Ammon's horn (tissue), 1 donor: ENCODE measurements around the gene C1QTNF9B.
"Not testable (repeated sequence)": the region's sequence is repeated elsewhere in the genome, so short reads cannot be mapped to it uniquely, and the experiment has no call there.

Source experiments
- DNase-seq: peaks from one replicate; pipeline ENCODE4 v3.0.0-alpha.2; 2016; ENCODE audit warnings: low spot score

Gene C1QTNF9B

DNA sequence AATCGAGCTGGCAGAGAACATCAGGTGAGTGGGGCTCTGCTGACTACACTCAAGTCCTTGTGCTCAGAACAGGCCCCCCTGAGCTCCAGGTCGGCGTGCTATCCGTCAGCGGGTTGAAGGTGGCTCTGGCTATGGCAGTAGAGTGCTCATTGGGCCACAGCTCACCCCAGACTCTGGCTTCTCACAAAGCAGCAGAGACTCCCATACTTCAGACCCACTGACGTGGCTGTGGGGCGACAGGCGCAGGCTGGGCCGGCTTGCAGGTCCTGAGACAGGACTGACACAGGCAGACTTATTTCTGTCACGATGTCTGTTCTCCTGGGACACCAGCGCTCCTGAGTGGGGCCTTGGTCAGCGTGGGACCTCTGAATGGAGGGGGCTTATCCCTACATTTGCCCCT is 2.6 kb downstream of the C1QTNF9B start:
- DNase-seq = not testable (repeated sequence)

DNA sequence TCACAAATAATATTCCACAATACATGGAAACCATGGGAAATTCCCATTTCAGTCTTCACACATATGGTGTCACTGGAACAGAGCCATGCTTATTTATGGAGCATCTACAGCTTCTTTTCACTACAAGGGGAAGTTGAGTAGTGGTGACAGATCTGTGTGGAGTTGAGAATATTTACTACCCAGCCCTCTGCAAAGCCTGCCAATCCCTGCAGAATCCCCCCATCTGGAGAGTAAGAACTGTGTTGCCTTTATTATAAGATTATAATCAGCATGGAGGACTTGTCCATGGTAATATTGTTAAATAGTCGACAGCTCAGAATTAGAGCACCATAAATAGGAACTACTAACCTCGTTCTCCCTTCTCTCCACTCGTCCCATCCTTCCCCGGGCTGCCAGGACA is 3.5 kb downstream of the C1QTNF9B start:
- not testable (repeated sequence) for DNase-seq

DNA sequence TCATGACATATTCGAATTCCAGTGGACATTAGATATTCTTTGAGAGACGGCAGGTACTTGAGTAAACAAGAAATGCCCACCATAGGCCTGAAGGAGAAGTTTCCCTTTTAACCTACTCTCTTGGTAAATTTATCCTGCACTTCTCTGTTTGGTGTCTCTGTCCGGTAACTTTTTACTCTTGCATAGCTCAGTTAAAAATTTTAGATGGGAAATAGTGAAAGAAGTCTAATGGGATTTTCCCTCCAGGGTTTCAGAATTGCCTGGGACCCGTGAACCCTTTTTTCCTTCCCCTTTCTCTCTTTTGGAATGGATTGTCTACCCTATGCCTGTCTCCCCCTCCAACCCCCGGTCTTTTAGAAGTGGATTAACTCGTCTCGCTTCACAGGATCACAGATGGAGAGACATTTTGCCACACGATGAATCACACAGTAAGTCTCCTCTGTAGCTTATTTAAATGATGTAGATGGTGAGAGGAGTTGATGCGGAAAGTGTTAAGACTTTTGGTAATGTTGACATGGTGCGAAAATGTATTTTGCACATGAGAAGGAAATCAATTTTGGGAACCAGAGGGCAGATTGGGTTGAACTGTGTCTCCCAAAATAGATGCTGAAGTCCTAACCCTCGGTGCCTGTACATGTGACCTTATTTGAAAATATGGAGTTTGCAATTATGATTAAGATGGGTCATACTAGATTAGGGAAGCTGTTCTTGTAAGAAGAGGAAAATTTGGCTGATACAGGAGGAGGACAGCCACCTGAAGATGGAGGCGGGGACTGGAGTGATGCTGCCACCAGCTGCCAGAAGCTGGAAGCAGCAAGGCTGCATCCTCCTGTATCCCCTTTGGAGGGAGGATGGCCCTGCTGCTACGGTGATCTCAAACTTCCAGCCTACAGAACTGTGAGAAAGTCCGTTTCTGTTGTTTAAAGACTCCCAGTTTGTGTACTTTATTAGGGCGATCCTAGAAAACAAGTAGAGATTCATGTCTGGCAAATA is 7.4 kb downstream of the C1QTNF9B start:
- DNase-seq = peak; percentile 63

DNA sequence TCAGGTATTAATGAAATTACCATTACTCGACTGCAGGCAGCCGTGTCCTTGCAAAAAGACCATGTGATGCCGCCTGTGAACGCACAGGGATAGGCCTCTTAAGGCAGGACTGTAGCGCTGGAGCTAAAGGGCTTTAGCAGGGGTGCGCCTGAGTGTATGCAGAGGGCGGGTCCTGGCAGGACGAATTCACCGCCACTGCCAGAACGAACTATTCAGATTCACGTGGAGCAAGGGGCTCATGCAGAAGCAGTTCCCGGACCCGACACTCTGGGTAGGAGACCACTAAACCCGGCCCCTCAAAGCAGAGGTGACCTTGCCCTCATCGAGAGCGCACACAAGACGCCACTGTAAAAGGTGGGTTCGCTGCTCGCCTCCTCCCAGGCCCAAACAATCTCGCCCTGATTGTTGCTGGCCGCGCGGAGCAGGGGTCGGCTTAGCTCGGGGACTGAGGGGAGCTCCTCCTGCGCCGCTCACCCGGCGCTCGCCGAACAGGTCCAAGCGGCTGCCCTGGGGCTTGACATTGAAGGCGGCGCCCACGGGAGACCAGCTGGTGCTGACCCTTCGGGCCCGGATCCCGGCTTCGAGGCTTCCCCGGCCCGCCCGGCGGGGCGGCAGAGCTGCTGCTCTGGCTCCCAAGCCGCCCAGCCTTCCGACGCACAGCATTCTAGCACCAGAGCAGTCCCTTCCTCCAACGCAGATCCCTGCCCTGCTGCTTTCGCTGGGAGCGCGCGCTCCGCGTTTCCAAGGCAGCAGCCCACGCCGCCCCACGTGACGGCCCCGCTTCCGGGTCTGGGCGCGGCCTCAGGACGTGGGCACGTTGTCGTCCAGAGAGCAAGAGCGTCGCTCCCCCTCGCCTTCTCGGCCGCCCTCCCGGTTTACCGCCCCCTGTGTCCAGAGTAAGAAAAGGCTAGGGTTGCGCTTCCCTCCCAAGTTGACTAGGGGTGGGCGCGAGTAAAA is 8.4 kb downstream of the C1QTNF9B start, which contains the start of gene MIPEP:
MIPEP (minus strand) TSS at position 743 of the 957 bp plus-strand sequence; CDS start at position 663, 80 bp downstream.
- DNase-seq = peak; percentile 98

DNA sequence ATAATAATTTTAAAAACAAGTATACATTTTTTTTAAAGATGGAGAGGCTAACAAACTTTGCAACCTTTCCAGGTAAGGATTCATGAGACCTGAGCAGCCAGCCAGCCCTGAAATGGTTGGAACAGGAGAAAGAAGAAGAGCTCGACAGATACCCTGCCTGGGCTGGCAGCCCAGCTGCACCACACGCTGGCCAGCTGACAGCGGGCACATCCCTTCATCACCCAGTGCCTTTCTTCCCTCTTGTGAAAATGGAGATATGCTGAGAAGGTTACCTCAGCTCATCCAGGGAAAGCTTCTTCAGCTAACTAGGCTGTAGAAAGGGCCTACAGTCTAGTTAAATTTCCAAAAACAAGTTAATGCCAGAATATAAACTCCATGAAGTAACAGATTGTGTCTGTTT is 12.9 kb downstream of the C1QTNF9B start:
- not testable (repeated sequence) for DNase-seq

DNA sequence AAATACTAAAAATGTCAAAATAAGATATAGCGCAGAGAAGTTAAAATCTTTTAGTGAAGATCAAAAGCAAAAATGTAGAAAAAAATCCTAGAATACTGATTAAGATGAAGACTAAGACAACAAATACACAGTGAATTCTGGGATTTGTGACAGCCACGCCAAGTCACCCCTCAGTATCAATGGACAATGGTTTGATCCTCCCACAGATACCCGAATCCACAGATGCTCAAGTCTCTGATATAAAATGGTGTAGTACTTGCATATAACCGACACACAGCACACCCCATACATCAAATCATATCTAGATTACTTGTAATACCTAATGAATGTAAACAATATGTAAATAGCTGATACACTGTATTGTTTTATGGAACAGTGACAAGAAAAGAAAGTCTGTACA is 14.0 kb downstream of the C1QTNF9B start:
- peak; percentile 47 for DNase-seq

DNA sequence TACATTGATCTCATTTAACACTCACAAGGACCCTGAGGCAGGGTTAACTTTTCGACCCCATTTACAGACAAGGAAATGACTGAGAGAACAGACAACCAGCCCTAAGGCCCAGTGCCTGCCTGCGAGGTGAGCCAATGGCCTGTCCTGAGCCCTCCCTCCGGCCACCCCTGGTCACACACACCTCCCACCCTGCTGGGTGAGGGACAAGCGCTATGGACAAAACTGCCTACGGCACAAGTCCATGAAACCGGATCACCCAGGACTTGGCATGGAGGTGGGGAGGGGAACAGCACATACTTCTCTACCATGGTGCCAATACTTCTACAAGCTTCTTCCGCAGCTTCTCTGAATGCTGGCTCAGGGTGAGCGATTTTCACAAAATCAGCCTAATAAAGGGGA is 15.9 kb downstream of the C1QTNF9B start:
- DNase-seq = not testable (repeated sequence)

DNA sequence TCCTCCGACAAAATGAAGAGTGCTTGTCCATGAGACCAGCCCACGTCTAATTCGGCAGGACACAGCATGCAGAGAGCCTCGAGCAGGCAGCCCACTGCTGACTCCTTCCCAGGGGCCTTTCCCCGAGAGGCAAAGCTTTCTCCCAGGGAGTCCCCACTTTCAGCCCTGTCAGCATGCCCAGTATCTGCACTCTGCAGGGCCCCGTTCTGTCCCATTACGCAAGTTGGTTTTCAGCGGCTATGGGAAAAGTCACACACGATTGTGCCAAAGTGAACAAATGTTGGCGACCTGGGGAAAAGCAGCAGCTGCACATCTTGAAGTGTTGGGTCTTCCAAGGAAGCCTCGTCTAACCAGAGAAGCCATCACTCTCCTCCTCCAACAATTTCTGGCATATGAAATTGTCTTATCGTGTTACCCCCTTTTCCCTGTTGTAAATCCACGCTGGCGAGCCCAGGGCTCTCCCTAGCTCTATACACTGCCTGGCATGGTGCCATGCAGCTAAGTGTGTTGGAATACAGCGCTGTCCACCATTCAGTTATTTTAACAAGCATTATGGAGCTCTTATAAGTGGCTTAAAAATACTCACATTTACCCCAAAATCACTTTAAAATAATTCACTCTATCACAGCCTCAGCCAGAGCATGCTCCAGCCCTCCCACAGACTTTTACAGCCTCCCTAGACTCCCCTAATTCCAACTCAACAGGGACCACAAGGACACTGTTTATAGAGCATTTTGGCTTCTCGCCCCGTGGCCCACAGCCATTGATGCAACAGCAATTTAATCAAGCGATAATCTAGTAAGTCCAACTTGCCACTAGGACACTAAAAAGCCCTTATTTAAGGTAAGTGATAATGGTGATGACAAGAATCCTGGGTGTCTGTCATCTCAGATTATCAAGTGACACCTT is 16.6 kb downstream of the C1QTNF9B start:
- DNase-seq = not testable (repeated sequence)

DNA sequence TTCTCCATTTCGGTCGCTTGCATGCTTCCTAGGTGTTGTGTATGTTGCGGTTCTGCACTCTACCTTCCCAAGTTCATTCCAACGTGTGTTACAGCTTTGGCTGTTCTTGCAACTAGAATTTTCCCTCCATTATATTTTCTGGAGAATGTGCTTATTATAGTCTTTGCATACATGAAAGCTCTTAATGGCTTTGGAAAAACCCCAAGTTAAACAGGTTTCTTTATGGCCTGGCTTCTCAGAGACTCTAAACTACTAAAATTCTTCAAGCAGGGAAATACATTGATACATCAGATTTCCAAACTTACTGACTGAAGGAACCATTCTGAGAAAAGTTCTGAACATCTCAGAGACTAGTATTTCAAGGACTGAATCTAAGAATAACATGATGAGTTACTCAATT is 20.0 kb downstream of the C1QTNF9B start:
- DNase-seq = no peak

DNA sequence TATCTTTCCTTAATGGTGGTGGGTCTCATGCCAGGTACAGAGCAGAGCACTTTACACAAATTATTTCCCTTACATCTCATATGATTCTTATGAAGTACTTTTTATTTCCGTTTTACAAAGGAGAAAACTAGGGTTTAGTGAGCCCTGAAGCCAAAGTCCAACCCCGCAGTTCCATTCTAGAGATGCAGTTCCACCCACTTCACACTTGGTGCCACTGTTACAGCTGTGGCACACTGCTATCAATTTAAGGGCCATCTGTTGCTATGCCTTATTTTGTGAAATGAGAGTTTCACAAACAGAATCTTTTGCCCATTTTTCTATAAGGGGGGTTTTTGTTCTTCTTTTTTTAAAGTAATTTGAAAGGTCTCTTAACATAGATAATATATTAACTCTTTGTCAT is 21.0 kb downstream of the C1QTNF9B start:
- DNase-seq = peak; percentile 71

DNA sequence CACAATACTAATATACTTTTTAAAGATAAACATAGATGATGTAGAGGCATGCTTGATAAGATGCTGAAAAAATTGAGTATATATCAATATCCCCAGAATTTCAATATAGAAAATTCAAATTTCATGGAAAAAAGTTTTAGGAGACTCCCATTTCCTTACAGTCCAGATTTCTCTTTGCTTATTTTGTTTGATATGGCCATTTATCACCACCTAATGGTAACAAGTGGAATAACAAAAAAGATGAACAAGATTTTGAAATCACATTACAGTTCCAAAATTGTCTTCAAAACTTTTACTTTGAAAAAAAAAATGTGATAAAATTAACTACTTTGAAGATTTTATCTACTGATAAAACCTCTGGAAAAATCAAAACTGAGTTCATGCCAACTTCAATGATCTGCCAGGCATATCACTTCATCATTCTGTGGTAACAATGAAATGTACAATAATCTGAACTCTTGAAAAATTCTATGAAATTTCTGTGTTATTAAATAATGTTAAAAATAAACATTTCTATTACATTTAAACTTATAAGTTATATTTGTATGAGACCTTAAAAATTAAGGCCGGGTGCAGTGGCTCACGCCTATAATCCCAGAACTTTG is 25.6 kb downstream of the C1QTNF9B start:
- no peak for DNase-seq

DNA sequence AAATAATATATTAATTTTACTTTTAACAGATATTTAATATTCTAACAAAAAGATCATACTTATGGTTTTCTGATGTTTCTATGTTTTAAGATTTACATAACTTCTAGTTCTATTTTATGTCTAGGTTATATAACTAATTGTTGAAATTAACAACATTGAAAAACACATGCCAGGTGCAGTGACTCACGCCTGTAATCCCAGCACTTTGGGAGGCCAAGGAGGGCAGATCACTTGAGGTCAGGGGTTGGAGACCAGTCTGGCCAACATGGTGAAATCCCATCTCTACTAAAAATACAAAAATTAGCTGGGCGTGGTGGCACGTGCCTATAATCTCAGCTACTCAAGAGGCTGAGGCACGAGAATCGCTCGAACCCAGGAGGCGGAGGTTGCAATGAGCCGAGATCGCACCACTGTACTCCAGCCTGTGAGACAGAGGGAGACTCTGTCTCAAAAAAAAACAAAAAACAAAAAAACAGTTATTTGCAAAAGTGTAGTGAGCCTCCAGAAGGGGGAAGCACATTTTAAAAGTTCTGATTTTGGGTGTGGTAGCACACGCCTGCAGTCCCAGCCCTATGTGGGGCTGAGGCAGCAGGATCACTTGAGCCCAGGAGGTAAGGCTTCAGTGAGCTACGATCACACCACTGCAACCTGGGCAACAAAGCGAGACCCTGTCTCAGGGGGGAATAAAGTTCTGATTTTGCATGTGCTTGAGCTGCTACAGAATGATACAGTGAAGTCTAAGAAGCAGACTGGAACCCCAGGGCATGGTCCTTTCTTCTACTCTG is 26.8 kb downstream of the C1QTNF9B start:
- DNase-seq = no peak

DNA sequence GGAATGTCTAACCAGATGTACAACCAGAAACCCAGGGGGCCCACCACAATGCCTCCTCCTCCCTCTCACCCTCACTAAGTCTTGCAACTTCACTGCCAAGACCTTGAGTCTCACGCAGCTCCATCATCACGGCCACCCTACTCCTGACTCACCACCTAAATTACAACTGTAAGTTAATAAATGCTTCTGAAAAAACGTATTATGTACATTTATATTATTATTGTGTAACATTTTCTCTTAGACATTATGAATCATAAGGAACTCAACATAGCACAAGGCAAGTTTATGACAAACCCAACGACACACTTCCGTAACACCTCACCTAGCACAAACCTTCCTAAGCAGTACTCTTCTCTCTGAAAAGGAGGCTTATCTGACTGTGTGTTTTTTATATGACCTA is 28.8 kb downstream of the C1QTNF9B start:
- DNase-seq = no peak

DNA sequence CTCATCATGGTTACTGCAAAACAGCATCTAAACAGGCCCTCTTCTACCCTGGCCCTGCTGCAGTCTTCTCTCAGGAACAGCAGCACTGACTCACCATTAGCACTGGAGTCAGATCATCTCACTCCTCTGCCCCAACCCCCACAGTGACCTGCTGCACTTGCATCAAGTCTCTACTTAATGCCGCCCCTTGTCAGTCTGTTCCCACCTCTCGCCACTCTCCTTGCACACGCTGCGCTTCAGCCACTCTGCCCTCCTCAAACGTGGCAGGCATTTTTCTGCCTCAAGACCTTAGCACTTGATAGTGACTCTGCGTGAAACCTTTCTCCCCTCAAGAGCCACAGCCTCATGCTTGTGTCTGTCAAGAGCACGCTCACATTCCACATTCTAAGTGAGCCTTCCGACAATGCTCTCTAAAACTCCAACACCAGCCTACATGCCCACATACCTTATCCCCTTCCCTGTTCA is 30.2 kb downstream of the C1QTNF9B start:
- no peak for DNase-seq

DNA sequence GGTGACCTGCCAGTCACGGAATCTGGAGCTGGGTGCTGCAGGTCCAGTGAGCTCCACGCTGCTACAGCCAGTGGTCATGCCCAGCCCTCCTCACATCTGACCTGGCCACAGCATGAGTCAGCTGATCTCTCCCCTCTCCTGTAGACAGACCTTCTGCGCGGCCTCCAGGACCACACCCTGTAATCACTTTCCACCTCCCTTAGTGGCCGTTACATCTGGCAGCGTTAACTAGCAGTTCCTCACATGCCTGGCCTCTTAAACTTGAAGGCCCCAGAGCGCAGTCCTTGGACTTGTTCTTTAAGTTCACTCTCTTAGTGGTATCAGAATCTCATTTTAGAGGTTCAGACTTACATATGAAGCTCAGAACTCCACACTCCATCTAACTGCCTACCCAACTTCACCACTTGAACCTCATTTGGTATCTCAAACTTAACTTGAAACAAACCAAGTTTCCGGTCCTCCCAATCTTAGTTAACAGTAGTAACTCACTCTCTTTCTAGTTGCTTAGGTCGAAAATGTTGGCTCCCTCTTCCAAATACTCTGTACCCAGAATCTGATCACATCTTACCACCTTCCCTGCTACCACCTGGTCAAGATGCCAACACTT is 30.8 kb downstream of the C1QTNF9B start:
- no peak for DNase-seq

DNA sequence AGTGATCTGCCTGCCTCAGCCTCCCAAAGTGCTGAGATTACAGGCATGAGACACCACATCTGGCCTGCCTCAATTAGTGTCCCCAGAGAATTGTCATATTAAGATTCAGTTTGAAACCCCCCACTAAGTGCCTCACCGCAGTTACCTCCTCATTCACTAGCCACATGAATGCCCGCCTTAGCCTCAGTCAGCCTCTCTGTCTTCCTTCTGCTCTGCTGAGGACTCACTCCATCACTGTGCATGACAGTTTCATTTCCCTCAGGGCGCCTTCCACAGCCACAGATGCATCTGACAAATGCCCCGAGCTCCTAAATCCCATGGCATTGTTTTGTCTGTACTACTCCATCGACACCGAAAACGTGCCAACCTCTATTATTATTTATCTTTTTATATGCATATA is 31.4 kb downstream of the C1QTNF9B start:
- DNase-seq = no peak

DNA sequence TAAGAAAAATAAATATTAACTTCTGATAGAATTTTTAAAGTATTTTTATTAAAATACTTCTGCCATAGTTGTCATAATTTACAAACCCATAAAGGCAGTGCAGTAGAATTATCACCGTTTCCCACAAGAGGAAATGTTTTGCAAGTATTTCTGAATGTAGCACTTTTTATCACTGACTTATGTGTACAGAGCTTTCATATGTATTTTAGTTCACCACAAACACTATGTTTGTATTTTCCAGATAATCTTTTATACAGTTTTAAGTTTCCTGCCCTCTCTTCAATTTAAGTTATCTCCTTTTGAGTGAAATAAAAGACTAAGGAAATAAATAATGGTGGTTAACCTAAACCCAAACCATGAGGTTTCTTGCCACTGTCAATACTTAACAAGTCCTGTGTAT is 32.3 kb downstream of the C1QTNF9B start:
- DNase-seq = no peak

DNA sequence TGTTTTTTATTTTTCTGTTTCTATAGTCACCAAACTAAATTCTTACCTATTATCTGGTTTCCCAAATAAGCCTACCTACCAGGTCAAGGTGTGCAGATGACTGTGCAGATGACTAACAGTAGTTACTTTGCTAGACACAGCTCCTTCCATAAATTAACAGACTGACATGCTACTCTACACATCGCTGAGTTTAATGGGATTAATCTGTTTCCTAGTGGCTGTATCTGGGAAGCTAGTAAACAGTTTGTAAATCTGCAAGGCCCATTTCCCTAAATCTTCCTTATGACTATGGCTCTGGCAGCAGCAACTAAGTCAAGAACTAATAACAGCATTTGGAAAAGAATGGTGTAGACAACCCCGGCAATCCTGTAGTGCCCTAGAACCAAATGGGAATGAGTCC is 36.0 kb downstream of the C1QTNF9B start:
- no peak for DNase-seq

DNA sequence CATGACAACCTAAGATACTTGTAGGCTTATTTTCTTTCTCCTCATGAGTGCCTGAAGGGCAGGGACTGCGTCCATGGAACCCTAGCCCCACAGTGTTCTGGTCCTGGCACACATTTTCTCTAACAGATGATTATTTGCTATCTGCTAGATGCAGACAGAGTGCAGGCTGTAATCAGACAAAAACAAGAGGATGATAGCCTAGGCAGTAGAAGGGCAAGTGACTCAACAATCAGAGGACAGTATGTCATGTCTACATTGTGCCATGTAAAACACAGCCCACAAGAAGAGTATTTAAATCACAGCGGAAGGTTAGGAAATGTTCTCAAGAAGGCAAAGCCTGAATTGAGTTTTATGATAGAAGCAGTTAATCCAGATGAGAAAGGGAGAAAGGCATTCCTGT is 37.4 kb downstream of the C1QTNF9B start:
- DNase-seq = no peak

DNA sequence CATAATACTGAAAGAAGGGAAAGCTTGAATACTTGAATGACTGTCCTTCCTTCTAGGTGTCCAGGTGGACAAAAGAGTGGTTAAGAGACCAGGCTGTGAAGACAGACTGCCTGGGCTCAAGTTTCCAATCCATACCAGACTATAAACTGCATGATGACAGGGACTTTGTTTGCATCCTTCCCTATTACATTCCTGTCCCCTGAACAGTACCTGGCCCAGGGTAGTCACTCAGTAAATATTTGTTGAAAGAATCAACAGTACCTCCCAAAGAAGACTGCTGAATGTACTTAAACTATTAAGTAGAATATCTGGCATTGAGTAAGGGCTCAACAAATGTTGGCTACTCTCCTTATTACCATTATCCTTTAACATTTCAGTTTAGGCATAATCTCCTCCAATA is 37.8 kb downstream of the C1QTNF9B start:
- no peak for DNase-seq
